ENCODE data around the gene PCGF5.

PCGF5 gene

GRCh38 chr10:91284486-91285090, 64.1 kb downstream of the PCGF5 start:
- H3K4me3 ChIP-seq (ENCODE audit: low read depth, low read length): no peak overlapping the region
- no peak for TF ChIP-seq CTCF (IDR thresholded peaks at IDR 0.05; ENCODE audit: insufficient read depth, low read length, missing control alignments)
- DNase-seq (ENCODE audit: low read depth, low spot score): no peak
- POLR2A ChIA-PET: no interaction called here
- CTCF ChIA-PET: interaction anchor here (0.6 to 8.1 kb wide), 8 partner anchors 8 to 409 kb away, joined by 3 to 103 read pairs (median 5); no protein-coding TSS in a partner anchor

- ChIA-PET CTCF (interaction anchor here (1.5 to 8.1 kb wide), 2 partner anchors 11 kb away, joined by 3 to 103 read pairs; no protein-coding TSS in a partner anchor), POLR2A (no interaction called here)
- TF ChIP-seq CTCF (IDR thresholded peaks at IDR 0.05; ENCODE audit: insufficient read depth, low read length, missing control alignments): no peak
- DNase-seq (ENCODE audit: low read depth, low spot score): no peak
- H3K4me3 ChIP-seq (ENCODE audit: low read depth, low read length): no peak overlapping the region
Observed at GRCh38 chr10:91286572-91286971, 66.1 kb downstream of the PCGF5 start.

- ChIA-PET POLR2A (no interaction called here), CTCF (interaction anchor here (0.8 to 8.1 kb wide), 4 partner anchors 10 to 83 kb away, joined by 3 to 103 read pairs (median 6); no protein-coding TSS in a partner anchor)
- no peak for TF ChIP-seq CTCF (IDR thresholded peaks at IDR 0.05; ENCODE audit: insufficient read depth, low read length, missing control alignments)
- DNase-seq (ENCODE audit: low read depth, low spot score): no peak
- H3K4me3 ChIP-seq (ENCODE audit: low read depth, low read length): no peak overlapping the region
Observed at GRCh38 chr10:91287276-91287675, 66.8 kb downstream of the PCGF5 start.

DNA sequence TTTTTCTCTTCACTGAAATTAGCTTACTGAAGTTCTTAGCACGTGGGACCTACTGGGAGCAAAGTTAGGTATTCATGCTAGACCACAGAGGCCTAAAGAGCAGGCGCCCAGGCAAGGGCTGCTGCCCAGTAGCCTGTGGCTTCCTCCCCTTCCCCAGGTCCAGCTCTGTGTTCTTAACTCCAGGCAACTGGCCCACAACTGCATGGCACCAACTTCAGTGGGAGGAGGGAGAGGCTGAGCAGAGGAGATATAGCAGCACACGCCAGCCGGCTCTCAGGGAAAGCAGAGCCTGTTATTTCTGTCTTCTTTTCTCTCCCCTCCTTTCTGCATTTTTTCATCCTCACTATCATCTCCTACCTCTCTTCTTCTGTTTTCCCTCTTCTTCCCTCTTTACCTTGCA, 67.4 kb downstream of the PCGF5 start:
- POLR2A ChIA-PET: no interaction called here
- H3K4me3 ChIP-seq (ENCODE audit: low read depth, low read length): no peak overlapping the region
- DNase-seq (ENCODE audit: low read depth, low spot score): no peak
- no peak for TF ChIP-seq CTCF (IDR thresholded peaks at IDR 0.05; ENCODE audit: insufficient read depth, low read length, missing control alignments)
- CTCF ChIA-PET: interaction anchor here (0.7 to 8.1 kb wide), 5 partner anchors 10 to 376 kb away, joined by 3 to 103 read pairs (median 4); no protein-coding TSS in a partner anchor

- H3K4me3 ChIP-seq (ENCODE audit: low read depth, low read length): no peak overlapping the region
- CTCF ChIA-PET: interaction anchor here (1.3 to 8.1 kb wide), 3 partner anchors 9 to 99 kb away, joined by 3 to 103 read pairs (median 7); no protein-coding TSS in a partner anchor
- no peak for TF ChIP-seq CTCF (IDR thresholded peaks at IDR 0.05; ENCODE audit: insufficient read depth, low read length, missing control alignments)
- POLR2A ChIA-PET: no interaction called here
- no peak for DNase-seq (ENCODE audit: low read depth, low spot score)
Observed at GRCh38 chr10:91289305-91289704, 68.8 kb downstream of the PCGF5 start.

- TF ChIP-seq CTCF (IDR thresholded peaks at IDR 0.05; ENCODE audit: insufficient read depth, low read length, missing control alignments): no peak
- no peak for DNase-seq (ENCODE audit: low read depth, low spot score)
- no peak overlapping the region for H3K4me3 ChIP-seq (ENCODE audit: low read depth, low read length)
- POLR2A ChIA-PET: no interaction called here
- CTCF ChIA-PET: interaction anchor here (1.1 to 8.1 kb wide), 3 partner anchors 7 to 97 kb away, joined by 3 to 103 read pairs (median 4); no protein-coding TSS in a partner anchor
Observed at GRCh38 chr10:91290607-91291006, 70.1 kb downstream of the PCGF5 start.

Measured in AG04449 (cell line).